HepG2 (cell line): Measurements from ENCODE around the gene CALY. TPM values are rescaled to one million over a fixed set of nuclear protein-coding genes. Genes with fewer than 3 reads are reported as not detected.

Experiments used
- ATAC-seq: fragments of 200-7000 bp; cut with Tn5 transposase; 3 replicates; pipeline ENCODE4 v1.9.1; 2020; ENCODE audit warnings: mild to moderate bottlenecking, moderate library complexity
- BruUV-seq: library from RNA; stranded (reverse); fragments of 400-500 nt; replicated peaks from 2 replicates; lab custom pipeline; 2021; lab: Mats Ljungman, UMichigan
- CTCF ChIA-PET: fragments of 300-600 bp; formaldehyde crosslinking; extraction: SDS; loops from one replicate; lab custom pipeline; 2021; ENCODE audit warnings: low total read pairs, inconsistent platforms, low intra/inter-chr PET ratio; lab: Yijun Ruan, JAX
- POLR2A ChIA-PET: fragments of 350-600 bp; sonication (Branson Sonifier 250); formaldehyde crosslinking; loops from one replicate; lab custom pipeline; 2020; ENCODE audit warnings: antibody characterized with exemption, inconsistent platforms; lab: Yijun Ruan, JAX
- DNase-seq: peaks from one replicate; pipeline ENCODE4 v3.0.0-alpha.2; 2015; ENCODE audit warnings: low spot score
- FAIRE-seq: peaks from 3 replicates; lab custom pipeline; 2011; peaks lifted over from hg19 to GRCh38; lab: Jason Lieb, UNC
- H2AFZ ChIP-seq: one replicate; pipeline ENCODE4 v1.6.1; 2011; ENCODE audit warnings: low read length, inconsistent platforms
- H3K27ac ChIP-seq: fragments of 300-600 bp; 3 replicates; pipeline ENCODE4 v1.8.0; 2011; ENCODE audit warnings: mixed run types, mild to moderate bottlenecking, mixed read lengths, low read length, inconsistent platforms; ENCODE audit not compliant: insufficient read depth; ENCODE audit errors: extremely low read length
- H3K27me3 ChIP-seq, 2 experiments: fragments of 200-600 bp in 1 of 2; 2 replicates in 1 of 2; 3 replicates in 1 of 2; pipeline versions ENCODE4 v1.6.0 to v1.8.0; 2011; ENCODE audit warnings: low read length in 2 of 2, mild to moderate bottlenecking in 2 of 2, moderate library complexity in 2 of 2, inconsistent platforms in 1 of 2; ENCODE audit not compliant: insufficient read depth in 2 of 2, control insufficient read depth in 1 of 2
- H3K36me3 ChIP-seq, 2 experiments: fragments of 200-600 bp in 1 of 2; replicated peaks in 1 of 2; 2 replicates in 1 of 2; 3 replicates in 1 of 2; pipeline versions ENCODE4 v1.5.1 to v1.8.0; 2011; ENCODE audit warnings: low read length in 2 of 2, inconsistent platforms in 1 of 2; ENCODE audit not compliant: insufficient read depth in 2 of 2, control insufficient read depth in 1 of 2
- H3K4me1 ChIP-seq: 2 replicates; pipeline ENCODE4 v1.5.1; 2012; ENCODE audit warnings: low read length, inconsistent platforms; ENCODE audit not compliant: insufficient read depth
- H3K4me2 ChIP-seq: 2 replicates; pipeline ENCODE4 v1.6.0; 2011; ENCODE audit warnings: low read depth, low read length, inconsistent platforms
- H3K4me3 ChIP-seq, 3 experiments: fragments of 200-600 bp in 1 of 3; sonication (generic), shearing (Covaris generic) in 1 of 3; replicated peaks in 1 of 3; 2 replicates each; pipeline ENCODE4 v1.5.1; 2011 to 2016; ENCODE audit warnings: low read length in 3 of 3, inconsistent platforms in 2 of 3, low read depth in 2 of 3, mild to moderate bottlenecking in 2 of 3, control low read depth in 1 of 3, mixed read lengths in 1 of 3; ENCODE audit not compliant: insufficient read depth in 1 of 3
- H3K79me2 ChIP-seq: one replicate; pipeline ENCODE4 v1.6.1; 2011; ENCODE audit warnings: low read length, inconsistent platforms; ENCODE audit not compliant: insufficient read depth
- H3K9ac ChIP-seq: 2 replicates; pipeline ENCODE4 v1.6.0; 2011; ENCODE audit warnings: mild to moderate bottlenecking, low read depth, low read length, inconsistent platforms; ENCODE audit not compliant: insufficient read depth
- H3K9me3 ChIP-seq: 2 replicates; pipeline ENCODE4 v1.5.1; 2012; ENCODE audit warnings: mild to moderate bottlenecking, low read length
- H4K20me1 ChIP-seq: 2 replicates; pipeline ENCODE4 v1.6.0; 2011; ENCODE audit warnings: inconsistent platforms, mild to moderate bottlenecking, low read length, moderate library complexity; ENCODE audit not compliant: insufficient read depth
- ARHGAP35 ChIP-seq: sonication (generic); formaldehyde crosslinking; IDR thresholded peaks from 2 replicates; pipeline ENCODE4 v1.9.0; 2022; ENCODE audit warnings: mild to moderate bottlenecking, inconsistent platforms, moderate library complexity, missing genetic modification reagents, borderline replicate concordance
- KDM2A ChIP-seq: sonication (generic); formaldehyde crosslinking; IDR thresholded peaks from 2 replicates; pipeline ENCODE4 v1.4.0; 2020; ENCODE audit warnings: low read depth, missing genetic modification reagents, borderline replicate concordance
- MAFG ChIP-seq: sonication (generic); formaldehyde crosslinking; IDR thresholded peaks from 2 replicates; pipeline ENCODE4 v1.5.1; 2020; ENCODE audit warnings: mild to moderate bottlenecking, missing genetic modification reagents
- PHF21A ChIP-seq: sonication (generic); formaldehyde crosslinking; IDR thresholded peaks from 2 replicates; pipeline ENCODE4 v1.5.0; 2020; ENCODE audit warnings: mild to moderate bottlenecking, missing genetic modification reagents
- SETDB1 ChIP-seq: sonication (generic); formaldehyde crosslinking; IDR thresholded peaks from 2 replicates; pipeline ENCODE4 v1.5.1; 2020; ENCODE audit warnings: missing genetic modification reagents, mild to moderate bottlenecking, borderline replicate concordance
- SP4 ChIP-seq: sonication (generic); formaldehyde crosslinking; IDR thresholded peaks from 2 replicates; pipeline ENCODE4 v1.8.1; 2023; ENCODE audit warnings: mild to moderate bottlenecking, missing genetic modification reagents
- ZNF468 ChIP-seq: sonication (generic); formaldehyde crosslinking; IDR thresholded peaks from 2 replicates; pipeline ENCODE4 v1.8.0; 2022; ENCODE audit warnings: mild to moderate bottlenecking, moderate library complexity, missing genetic modification reagents
- ZNF737 ChIP-seq: sonication (generic); formaldehyde crosslinking; IDR thresholded peaks from 2 replicates; pipeline ENCODE4 v1.5.0; 2020; ENCODE audit warnings: missing genetic modification reagents, mild to moderate bottlenecking, borderline replicate concordance
- WGBS: methylation state at CpG from one replicate; pipeline ENCODE4 v1.1.6; 2017; ENCODE audit warnings: low lambda C conversion rate; 5-methylcytosine and 5-hydroxymethylcytosine counted together
- in situ Hi-C: cut with HindIII; loops from 2 replicates; pipeline ENCODE4 v1.10.0; 2017; ENCODE audit warnings: low pct_unique_long_range_greater_than_20kb; ENCODE audit not compliant: extremely low pct_ligation_motif_present
- intact Hi-C: fragments of 100-400 bp; cut with micrococcal nuclease; formaldehyde crosslinking; loops from one replicate; pipeline ENCODE4 v1.10.0; 2022; ENCODE audit not compliant: unreplicated experiment
- polyA plus RNA-seq, 8 experiments: library from polyadenylated mRNA; depleted of rRNA in 3 of 8; stranded (reverse) in 7 of 8; unstranded in 1 of 8; fragments of >200 nt; fragmentation: Illumina TruSeq in 4 of 8; extraction: Trizol in 4 of 8; gene quantifications; 2 replicates each; pipeline versions ENCODE4 v1.2.1 to v1.2.3, GENCODE V29; 2011 to 2016; ENCODE audit warnings: low read depth in 4 of 8, missing spikeins in 1 of 8, mixed read lengths in 1 of 8; ENCODE audit not compliant: insufficient read depth in 1 of 8
- total RNA-seq, 5 experiments: library from RNA; depleted of rRNA; stranded (reverse); fragments of >200 nt; fragmentation: Illumina TruSeq; extraction: Trizol; gene quantifications; 2 replicates each; pipeline ENCODE4 v1.2.3, GENCODE V29; 2016; ENCODE audit warnings: low read depth in 1 of 5
- TF ChIP-seq, protein P1 (sequence below): sonication (generic); formaldehyde crosslinking; IDR thresholded peaks from 2 replicates; pipeline ENCODE4 v1.8.1; 2023; ENCODE audit warnings: mild to moderate bottlenecking, missing genetic modification reagents

Gene CALY
- total and polyA plus RNA-seq, 2 of the 13 experiments (the other 11 are each of a cell fraction or from before 2014, with no cell fraction given), result 0.08 TPM; not detected in 1

- 0 out of 2 replicates have a peak, but pooled peaks have one; percentile 22 for TF ChIP-seq SP4 (CRISPR knock-in tag)
- TF ChIP-seq KDM2A (CRISPR knock-in tag), result peak; percentile 38; the same call in 1 of the 2 replicates
- TF ChIP-seq PHF21A (CRISPR knock-in tag), result no peak
- no peak for TF ChIP-seq SETDB1 (CRISPR knock-in tag)
- TF ChIP-seq ZNF737, result no peak
- no peak for TF ChIP-seq ARHGAP35 (CRISPR knock-in tag)
- TF ChIP-seq ZNF468 (CRISPR knock-in tag), result no peak
- TF ChIP-seq, all 625 proteins: peak for 13
These were observed 11.1 kb downstream of the CALY start (continued) for GRCh38 chr10:133325440-133326222.

- H2AFZ ChIP-seq, result no peak overlapping the region
- no peaks in the 10 kb centered on the region for H3K79me2 ChIP-seq
- H3K4me3 ChIP-seq, result peak overlapping the region; percentile 55 to 74 (median 61); a peak in 3 of 6 replicates
- intact Hi-C loops, result loop anchor here (10.0 kb wide), 1 partner anchor 50 kb away; the partner anchor contains the start of genes ECHS1 and PAOX
- DNase-seq (no peak), FAIRE-seq (no peak), ATAC-seq (peak; percentile 4; the same call in 2 of the 3 replicates)
- H3K9ac ChIP-seq, result no peak overlapping the region
- no peak overlapping the region for H3K27ac ChIP-seq
- H4K20me1 ChIP-seq, result no peaks in the 10 kb centered on the region
- in situ Hi-C loops, result no loop called here
- ChIA-PET POLR2A (interaction anchor here (0.7 to 2.6 kb wide), 8 partner anchors 11 to 53 kb away, joined by 3 to 18 read pairs (median 4); partner anchors contain the start of genes CALY, ECHS1, FUOM and PRAP1), CTCF (no interaction called here)
- H3K36me3 ChIP-seq, result no peaks in the 10 kb centered on the region
- H3K27me3 ChIP-seq, result peaks cover 5 to 47% of the 10 kb centered on the region in 2 experiments
- TF ChIP-seq MAFG (CRISPR knock-in tag), result 0 out of 2 replicates have a peak, but pooled peaks have one; percentile 13
- TF ChIP-seq, protein P1, sequence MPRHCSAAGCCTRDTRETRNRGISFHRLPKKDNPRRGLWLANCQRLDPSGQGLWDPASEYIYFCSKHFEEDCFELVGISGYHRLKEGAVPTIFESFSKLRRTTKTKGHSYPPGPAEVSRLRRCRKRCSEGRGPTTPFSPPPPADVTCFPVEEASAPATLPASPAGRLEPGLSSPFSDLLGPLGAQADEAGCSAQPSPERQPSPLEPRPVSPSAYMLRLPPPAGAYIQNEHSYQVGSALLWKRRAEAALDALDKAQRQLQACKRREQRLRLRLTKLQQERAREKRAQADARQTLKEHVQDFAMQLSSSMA (CRISPR knock-in tag), result no peak
- H3K4me1 ChIP-seq, result peaks cover 29% of the 10 kb centered on the region
- no TSS peak for BruUV-seq
- WGBS, result no CpG with 5 or more reads among the region's 20 CpGs
- H3K9me3 ChIP-seq, result no peaks in the 10 kb centered on the region
- peak overlapping the region; percentile 83 for H3K4me2 ChIP-seq
These were observed 11.8 kb downstream of the CALY start for GRCh38 chr10:133324857-133325260.
